ENCODE results near the gene OPA3.

The OPA3 gene

GRCh38 chr19:45568732-45569131 is 15.9 kb downstream of the OPA3 start:
- in situ Hi-C loops (cut with HindIII; ENCODE audit: low sequenced_read_pairs) = no loop called here

- in situ Hi-C loops (cut with HindIII; ENCODE audit: low sequenced_read_pairs) = no loop called here
Observed at GRCh38 chr19:45567609-45568008, 17.0 kb downstream of the OPA3 start.

GRCh38 chr19:45564131-45564780 is 20.3 kb downstream of the OPA3 start:
- in situ Hi-C loops (cut with HindIII; ENCODE audit: low sequenced_read_pairs) = no loop called here

- in situ Hi-C loops (cut with HindIII; ENCODE audit: low sequenced_read_pairs) = no loop called here
Observed at GRCh38 chr19:45560686-45561085, 23.9 kb downstream of the OPA3 start.

- in situ Hi-C loops (cut with HindIII; ENCODE audit: low sequenced_read_pairs) = no loop called here
Observed at GRCh38 chr19:45560038-45560437, 24.6 kb downstream of the OPA3 start.

- in situ Hi-C loops (cut with HindIII; ENCODE audit: low sequenced_read_pairs) = loop anchor here (5.0 kb wide), 2 partner anchors 51 to 84 kb away; partner anchors contain the start of gene VASP
Observed at GRCh38 chr19:45558399-45558878, 26.2 kb downstream of the OPA3 start.

- in situ Hi-C loops (cut with HindIII; ENCODE audit: low sequenced_read_pairs) = loop anchor here (5.0 kb wide), 2 partner anchors 50 to 85 kb away; partner anchors contain the start of gene VASP
Observed at GRCh38 chr19:45556835-45557234, 27.8 kb downstream of the OPA3 start.

GRCh38 chr19:45554481-45554880 is 30.1 kb downstream of the OPA3 start:
- in situ Hi-C loops (cut with HindIII; ENCODE audit: low sequenced_read_pairs) = no loop called here

- in situ Hi-C loops (cut with HindIII; ENCODE audit: low sequenced_read_pairs) = no loop called here
Observed at GRCh38 chr19:45553464-45553863, 31.1 kb downstream of the OPA3 start.

- in situ Hi-C loops (cut with HindIII; ENCODE audit: low sequenced_read_pairs) = no loop called here
Observed at GRCh38 chr19:45547965-45548609, 36.5 kb downstream of the OPA3 start.

- in situ Hi-C loops (cut with HindIII; ENCODE audit: low sequenced_read_pairs) = no loop called here
Observed at GRCh38 chr19:45547211-45547770, 37.3 kb downstream of the OPA3 start.

GRCh38 chr19:45542234-45542668 is 42.4 kb downstream of the OPA3 start:
- in situ Hi-C loops (cut with HindIII; ENCODE audit: low sequenced_read_pairs) = no loop called here

- in situ Hi-C loops (cut with HindIII; ENCODE audit: low sequenced_read_pairs) = no loop called here
Observed at GRCh38 chr19:45539459-45539858, 45.1 kb downstream of the OPA3 start.

GRCh38 chr19:45531349-45531748 is 53.3 kb downstream of the OPA3 start:
- in situ Hi-C loops (cut with HindIII; ENCODE audit: low sequenced_read_pairs) = no loop called here

- in situ Hi-C loops (cut with HindIII; ENCODE audit: low sequenced_read_pairs) = no loop called here
Observed at GRCh38 chr19:45529420-45529785, 55.2 kb downstream of the OPA3 start.

- in situ Hi-C loops (cut with HindIII; ENCODE audit: low sequenced_read_pairs) = no loop called here
Observed at GRCh38 chr19:45528744-45529419, 55.7 kb downstream of the OPA3 start.

- in situ Hi-C loops (cut with HindIII; ENCODE audit: low sequenced_read_pairs) = no loop called here
Observed at GRCh38 chr19:45528149-45528743, 56.4 kb downstream of the OPA3 start.

- in situ Hi-C loops (cut with HindIII; ENCODE audit: low sequenced_read_pairs) = no loop called here
Observed at GRCh38 chr19:45527731-45528130, 56.9 kb downstream of the OPA3 start.

GRCh38 chr19:45526971-45527370 is 57.6 kb downstream of the OPA3 start:
- in situ Hi-C loops (cut with HindIII; ENCODE audit: low sequenced_read_pairs) = no loop called here

- in situ Hi-C loops (cut with HindIII; ENCODE audit: low sequenced_read_pairs) = no loop called here
Observed at GRCh38 chr19:45526143-45526542, 58.5 kb downstream of the OPA3 start.

- in situ Hi-C loops (cut with HindIII; ENCODE audit: low sequenced_read_pairs) = no loop called here
Observed at GRCh38 chr19:45524575-45525129, 60.0 kb downstream of the OPA3 start.
